ENCODE results near the gene ALAS1. TPM values are rescaled to one million over a fixed set of nuclear protein-coding genes. Genes with fewer than 3 reads are reported as not detected.
A peak's percentile ranks its signal among the peaks of the same experiment; 100 is the strongest.

ALAS1 gene
- total RNA-seq, 2 donors from 2014 or later = 13.5 to 63.6 TPM

- intact Hi-C loops (cut with DNase I) = no loop called here
These were observed 15.9 kb downstream of the ALAS1 start for GRCh38 chr3:52213901-52214300.

GRCh38 chr3:52215351-52215750 is 17.4 kb downstream of the ALAS1 start:
- Histone ChIP-seq H3K36me3 (replicated peaks in 1 of 2; ENCODE audit: insufficient read depth in 1 of 2, low read depth in 2 of 2) (peaks cover 3 to 37% of the 10 kb centered on the region in 2 donors), H3K4me1 (peaks cover 27% of the 10 kb centered on the region), H3K9me3 (no peaks in the 10 kb centered on the region), H3K27me3 (no peaks in the 10 kb centered on the region), H3K4me3 (no peak overlapping the region), H3K27ac (no peak overlapping the region)
- no peak for ATAC-seq
- no peak for DNase-seq
- intact Hi-C loops (cut with DNase I) = no loop called here
- TF ChIP-seq, protein P1, sequence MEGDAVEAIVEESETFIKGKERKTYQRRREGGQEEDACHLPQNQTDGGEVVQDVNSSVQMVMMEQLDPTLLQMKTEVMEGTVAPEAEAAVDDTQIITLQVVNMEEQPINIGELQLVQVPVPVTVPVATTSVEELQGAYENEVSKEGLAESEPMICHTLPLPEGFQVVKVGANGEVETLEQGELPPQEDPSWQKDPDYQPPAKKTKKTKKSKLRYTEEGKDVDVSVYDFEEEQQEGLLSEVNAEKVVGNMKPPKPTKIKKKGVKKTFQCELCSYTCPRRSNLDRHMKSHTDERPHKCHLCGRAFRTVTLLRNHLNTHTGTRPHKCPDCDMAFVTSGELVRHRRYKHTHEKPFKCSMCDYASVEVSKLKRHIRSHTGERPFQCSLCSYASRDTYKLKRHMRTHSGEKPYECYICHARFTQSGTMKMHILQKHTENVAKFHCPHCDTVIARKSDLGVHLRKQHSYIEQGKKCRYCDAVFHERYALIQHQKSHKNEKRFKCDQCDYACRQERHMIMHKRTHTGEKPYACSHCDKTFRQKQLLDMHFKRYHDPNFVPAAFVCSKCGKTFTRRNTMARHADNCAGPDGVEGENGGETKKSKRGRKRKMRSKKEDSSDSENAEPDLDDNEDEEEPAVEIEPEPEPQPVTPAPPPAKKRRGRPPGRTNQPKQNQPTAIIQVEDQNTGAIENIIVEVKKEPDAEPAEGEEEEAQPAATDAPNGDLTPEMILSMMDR (IDR thresholded peaks at IDR 0.05) = no peak
- no peak for TF ChIP-seq POLR2A (IDR thresholded peaks at IDR 0.05)
- WGBS, 2 donors = 94% methylated on average over 7 of the region's 7 CpGs

More at GRCh38 chr3:52213901-52214300, 15.9 kb downstream of the ALAS1 start:
- H3K36me3 ChIP-seq (replicated peaks in 1 of 2; ENCODE audit: insufficient read depth in 1 of 2, low read depth in 2 of 2) = peaks cover 3 to 41% of the 10 kb centered on the region in 2 donors
- H3K27me3 ChIP-seq = no peaks in the 10 kb centered on the region
- ATAC-seq (no peak), DNase-seq (no peak)
- no peaks in the 10 kb centered on the region for H3K9me3 ChIP-seq
- no peak overlapping the region for H3K27ac ChIP-seq
- no peak overlapping the region for H3K4me3 ChIP-seq
- TF ChIP-seq, protein P1 (IDR thresholded peaks at IDR 0.05) = no peak
- no peak for TF ChIP-seq POLR2A (IDR thresholded peaks at IDR 0.05)
- H3K4me1 ChIP-seq = peaks cover 22% of the 10 kb centered on the region

- TF ChIP-seq, protein P1 (IDR thresholded peaks at IDR 0.05) = peak in 2 of 7 experiments; percentile 12 to 27
- TF ChIP-seq POLR2A (IDR thresholded peaks at IDR 0.05) = peak in 2 of 3 donors; percentile 37 to 43
- ATAC-seq (peak; percentile 96), DNase-seq (peak; percentile 91 to 96 (median 95))
- Histone ChIP-seq H3K4me1 (peaks cover 27% of the 10 kb centered on the region), H3K4me3 (no peak overlapping the region), H3K36me3 (replicated peaks in 1 of 2; ENCODE audit: insufficient read depth in 1 of 2, low read depth in 2 of 2) (peaks cover 0 to 27% of the 10 kb centered on the region in 2 donors), H3K27ac (peak overlapping the region; percentile 61 to 86 (median 76)), H3K27me3 (no peaks in the 10 kb centered on the region), H3K9me3 (no peaks in the 10 kb centered on the region)
- intact Hi-C loops (cut with DNase I) = no loop called here
- 25 to 26% methylated on average over 12 to 13 of the region's 13 CpGs for WGBS, 2 donors
These were observed 18.8 kb downstream of the ALAS1 start for GRCh38 chr3:52216585-52217408.

DNA sequence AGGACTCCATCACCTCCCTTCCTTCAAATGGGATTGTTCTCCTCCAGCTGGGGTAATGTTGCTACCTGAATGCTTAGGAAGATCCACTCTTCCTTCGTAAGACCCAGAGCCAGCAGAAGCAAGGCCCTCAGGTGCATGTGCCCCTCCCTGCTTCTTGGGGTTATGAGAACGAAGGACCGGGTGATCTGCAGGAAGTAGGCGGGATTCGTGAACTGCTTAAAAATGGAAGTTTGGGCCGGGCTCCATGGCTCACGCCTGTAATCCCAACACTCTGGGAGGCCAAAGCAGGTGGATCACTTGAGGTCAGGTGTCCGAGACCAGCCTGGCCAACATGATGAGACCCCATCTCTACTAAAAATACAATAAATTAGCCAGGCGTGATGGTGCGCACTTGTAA is 19.4 kb downstream of the ALAS1 start:
- TF ChIP-seq, protein P1 (IDR thresholded peaks at IDR 0.05) = no peak
- no peak for TF ChIP-seq POLR2A (IDR thresholded peaks at IDR 0.05)
- peaks cover 0 to 21% of the 10 kb centered on the region in 2 donors for H3K36me3 ChIP-seq (replicated peaks in 1 of 2; ENCODE audit: insufficient read depth in 1 of 2, low read depth in 2 of 2)
- peak overlapping the region; percentile 61 to 86 (median 76) for H3K27ac ChIP-seq
- intact Hi-C loops (cut with DNase I) = no loop called here
- no peaks in the 10 kb centered on the region for H3K9me3 ChIP-seq
- no peak overlapping the region for H3K4me3 ChIP-seq
- no peaks in the 10 kb centered on the region for H3K27me3 ChIP-seq
- peaks cover 27% of the 10 kb centered on the region for H3K4me1 ChIP-seq
- ATAC-seq (no peak), DNase-seq (no peak)
- 73 to 92% methylated on average over 8 to 10 of the region's 10 CpGs for whole genome bisulfite sequencing, 2 donors

All from body of pancreas (tissue), 4 donors.